SK-N-SH treated with all-trans-retinoic acid at 6 μM for 48 hours (cell line): ENCODE data around the gene SPCS3.

Experiments
- ATAC-seq: fragments of 200-7000 bp; cut with Tn5 transposase; 3 replicates; pipeline ENCODE4 v1.9.1; 2020; ENCODE audit warnings: mild to moderate bottlenecking, moderate library complexity
- ARNTL ChIP-seq: fragments of 450-650 bp; formaldehyde crosslinking; IDR thresholded peaks from 2 replicates; pipeline ENCODE4 v1.5.0; 2020; ENCODE audit warnings: low read depth, mild to moderate bottlenecking, moderate library complexity, borderline replicate concordance
- BACH2 ChIP-seq: fragments of 250-450 bp; sonication (Bioruptor Pico); IDR thresholded peaks from 2 replicates; pipeline ENCODE4 v1.9.0; 2021; ENCODE audit warnings: mild to moderate bottlenecking, borderline replicate concordance
- CSDC2 ChIP-seq: fragments of 250-450 bp; sonication (Bioruptor Pico); IDR thresholded peaks from 2 replicates; pipeline ENCODE4 v1.5.0; 2020; ENCODE audit warnings: mild to moderate bottlenecking, moderate library complexity
- ESRRG ChIP-seq: fragments of 250-450 bp; sonication (Bioruptor Pico); IDR thresholded peaks from 2 replicates; pipeline ENCODE4 v1.6.1; 2021; ENCODE audit warnings: mild to moderate bottlenecking
- GLIS3 ChIP-seq: fragments of 250-450 bp; sonication (Bioruptor Pico); IDR thresholded peaks from 2 replicates; pipeline ENCODE4 v1.5.0; 2020; ENCODE audit warnings: mild to moderate bottlenecking, moderate library complexity
- ISL1 ChIP-seq: fragments of 250-450 bp; sonication (Bioruptor Pico); IDR thresholded peaks from 2 replicates; pipeline ENCODE4 v2.1.2; 2022; ENCODE audit warnings: mild to moderate bottlenecking, moderate library complexity
- OSR1 ChIP-seq: fragments of 250-450 bp; sonication (Bioruptor Pico); IDR thresholded peaks from 2 replicates; pipeline ENCODE4 v1.8.0; 2022; ENCODE audit warnings: moderate library complexity, mild to moderate bottlenecking, inconsistent platforms
- PATZ1 ChIP-seq: fragments of 250-450 bp; sonication (Bioruptor Pico); IDR thresholded peaks from 2 replicates; pipeline ENCODE4 v1.8.0; 2020; ENCODE audit warnings: mild to moderate bottlenecking, moderate library complexity, borderline replicate concordance
- POU6F1 ChIP-seq: fragments of 250-450 bp; sonication (Bioruptor Pico); IDR thresholded peaks from 2 replicates; pipeline ENCODE4 v1.8.0; 2021; ENCODE audit warnings: low read depth, mild to moderate bottlenecking, moderate library complexity, borderline replicate concordance
- PPARA ChIP-seq: fragments of 250-450 bp; sonication (Bioruptor Pico); IDR thresholded peaks from 2 replicates; pipeline ENCODE4 v1.5.0; 2020; ENCODE audit warnings: mild to moderate bottlenecking, borderline replicate concordance
- RARB ChIP-seq: fragments of 250-450 bp; sonication (Bioruptor Pico); IDR thresholded peaks from 2 replicates; pipeline ENCODE4 v1.8.0; 2021; ENCODE audit warnings: mild to moderate bottlenecking, moderate library complexity
- SNAI2 ChIP-seq: fragments of 250-450 bp; sonication (Bioruptor Pico); IDR thresholded peaks from 2 replicates; pipeline ENCODE4 v1.5.0; 2020; ENCODE audit warnings: mild to moderate bottlenecking, moderate library complexity
- TCF4 ChIP-seq: fragments of 250-450 bp; sonication (Bioruptor Pico); IDR thresholded peaks from 2 replicates; pipeline ENCODE4 v1.8.0; 2021; ENCODE audit warnings: mild to moderate bottlenecking, moderate library complexity, borderline replicate concordance
- TOX ChIP-seq: fragments of 250-450 bp; sonication (Bioruptor Pico); IDR thresholded peaks from 2 replicates; pipeline ENCODE4 v1.8.0; 2021; ENCODE audit warnings: mild to moderate bottlenecking, moderate library complexity, borderline replicate concordance
- ZFP3 ChIP-seq: fragments of 250-450 bp; sonication (Bioruptor Pico); IDR thresholded peaks from 2 replicates; pipeline ENCODE4 v1.5.0; 2020; ENCODE audit warnings: mild to moderate bottlenecking, moderate library complexity
- ZFP30 ChIP-seq: fragments of 450-650 bp; formaldehyde crosslinking; IDR thresholded peaks from 2 replicates; pipeline ENCODE4 v1.5.0; 2022; ENCODE audit warnings: mild to moderate bottlenecking, moderate library complexity
- ZNF565 ChIP-seq: fragments of 450-650 bp; formaldehyde crosslinking; conservative IDR thresholded peaks from 2 replicates; pipeline ENCODE4 v1.5.0; 2020; ENCODE audit warnings: low read depth, mild to moderate bottlenecking, moderate library complexity
- ZNF70 ChIP-seq: fragments of 450-650 bp; formaldehyde crosslinking; IDR thresholded peaks from 2 replicates; pipeline ENCODE4 v1.5.0; 2020; ENCODE audit warnings: mild to moderate bottlenecking, moderate library complexity
- ZNF8 ChIP-seq: fragments of 450-650 bp; formaldehyde crosslinking; IDR thresholded peaks from 2 replicates; pipeline ENCODE4 v1.5.0; 2020; ENCODE audit warnings: mild to moderate bottlenecking, moderate library complexity
- TF ChIP-seq, protein P1 (sequence below): fragments of 250-450 bp; sonication (Bioruptor Pico); IDR thresholded peaks from 2 replicates; pipeline ENCODE4 v1.5.1; 2020; ENCODE audit warnings: low read depth, mild to moderate bottlenecking, moderate library complexity

The SPCS3 gene

GRCh38 chr4:176306837-176307665 lies 12.7 kb upstream of the SPCS3 start:
- ATAC-seq = no peak

DNA sequence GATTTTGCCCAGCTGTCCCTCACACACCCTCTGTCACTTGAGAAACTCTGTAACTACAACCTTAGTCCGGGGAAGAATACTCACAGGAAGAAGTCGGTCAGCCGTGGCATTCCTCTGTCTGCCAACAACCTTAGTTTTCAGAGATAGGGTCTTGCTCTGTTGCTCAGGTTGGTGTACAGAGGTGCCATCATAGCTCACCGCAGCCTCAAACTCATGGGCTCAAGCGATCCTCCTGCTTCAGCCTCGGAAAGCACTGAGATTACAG lies 12.2 kb upstream of the SPCS3 start:
- TF ChIP-seq PATZ1 (CRISPR knock-in tag) (no peak), ZNF8 (CRISPR knock-in tag) (no peak), ZNF565 (CRISPR knock-in tag) (no peak), POU6F1 (CRISPR knock-in tag) (no peak), ZFP3 (CRISPR knock-in tag) (no peak), ZFP30 (CRISPR knock-in tag) (no peak), ARNTL (CRISPR knock-in tag) (no peak)
- no peak for ATAC-seq

More at GRCh38 chr4:176306837-176307665, 12.7 kb upstream of the SPCS3 start:
- no peak for TF ChIP-seq BACH2 (CRISPR knock-in tag)
- no peak for TF ChIP-seq ISL1 (CRISPR knock-in tag)
- TF ChIP-seq ARNTL (CRISPR knock-in tag) = no peak
- no peak for TF ChIP-seq PATZ1 (CRISPR knock-in tag)
- TF ChIP-seq OSR1 = no peak
- no peak for TF ChIP-seq ZNF70 (CRISPR knock-in tag)
- no peak for TF ChIP-seq ZNF8 (CRISPR knock-in tag)
- TF ChIP-seq ZFP3 (CRISPR knock-in tag) = no peak
- TF ChIP-seq ESRRG (CRISPR knock-in tag) = no peak
- no peak for TF ChIP-seq PPARA
- TF ChIP-seq RARB (CRISPR knock-in tag) = no peak

DNA sequence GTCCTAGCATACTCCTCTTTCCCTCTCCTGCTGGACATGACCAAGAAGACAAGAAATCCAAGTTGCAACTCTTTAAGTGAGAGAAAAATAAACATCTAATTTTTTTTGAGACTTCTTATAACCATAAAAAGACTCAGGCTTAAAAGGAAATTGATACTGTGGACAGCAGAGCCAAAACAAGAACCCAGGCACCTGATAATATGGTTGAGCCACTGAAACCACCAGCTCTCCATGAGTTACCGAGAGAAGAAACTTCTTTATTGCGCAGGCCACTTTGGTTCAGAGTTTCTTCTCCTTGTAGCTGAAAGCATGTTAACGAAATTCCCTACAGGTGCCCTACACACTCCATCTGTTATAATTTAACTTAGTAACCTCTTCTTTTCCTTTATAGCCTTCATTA lies 11.3 kb upstream of the SPCS3 start:
- ATAC-seq = no peak
- TF ChIP-seq ARNTL (CRISPR knock-in tag) (no peak), TCF4 (no peak), ESRRG (CRISPR knock-in tag) (no peak), ZFP3 (CRISPR knock-in tag) (no peak), ZNF8 (CRISPR knock-in tag) (no peak), TOX (CRISPR knock-in tag) (no peak), OSR1 (no peak), PPARA (no peak), SNAI2 (CRISPR knock-in tag) (no peak), ZNF565 (CRISPR knock-in tag) (no peak), CSDC2 (CRISPR knock-in tag) (no peak), POU6F1 (CRISPR knock-in tag) (no peak), RARB (CRISPR knock-in tag) (no peak), GLIS3 (CRISPR knock-in tag) (no peak), ZFP30 (CRISPR knock-in tag) (no peak), BACH2 (CRISPR knock-in tag) (no peak)
- TF ChIP-seq, protein P1, sequence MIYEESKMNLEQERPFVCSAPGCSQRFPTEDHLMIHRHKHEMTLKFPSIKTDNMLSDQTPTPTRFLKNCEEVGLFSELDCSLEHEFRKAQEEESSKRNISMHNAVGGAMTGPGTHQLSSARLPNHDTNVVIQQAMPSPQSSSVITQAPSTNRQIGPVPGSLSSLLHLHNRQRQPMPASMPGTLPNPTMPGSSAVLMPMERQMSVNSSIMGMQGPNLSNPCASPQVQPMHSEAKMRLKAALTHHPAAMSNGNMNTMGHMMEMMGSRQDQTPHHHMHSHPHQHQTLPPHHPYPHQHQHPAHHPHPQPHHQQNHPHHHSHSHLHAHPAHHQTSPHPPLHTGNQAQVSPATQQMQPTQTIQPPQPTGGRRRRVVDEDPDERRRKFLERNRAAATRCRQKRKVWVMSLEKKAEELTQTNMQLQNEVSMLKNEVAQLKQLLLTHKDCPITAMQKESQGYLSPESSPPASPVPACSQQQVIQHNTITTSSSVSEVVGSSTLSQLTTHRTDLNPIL (CRISPR knock-in tag) = no peak
